Measurements from ENCODE around the gene SCAF4. TPM values are rescaled to one million over a fixed set of nuclear protein-coding genes. Genes with fewer than 3 reads are reported as not detected.
"Not testable (repeated sequence)": the region's sequence is repeated elsewhere in the genome, so short reads cannot be mapped to it uniquely, and the experiment has no call there.

Gene SCAF4
- polyA plus RNA-seq, 10 donors, result 18.5 to 29.1 (median 25.2) TPM

GRCh38 chr21:31741116-31741515 is 9.2 kb upstream of the SCAF4 start:
- DNase-seq, result no peak

DNA sequence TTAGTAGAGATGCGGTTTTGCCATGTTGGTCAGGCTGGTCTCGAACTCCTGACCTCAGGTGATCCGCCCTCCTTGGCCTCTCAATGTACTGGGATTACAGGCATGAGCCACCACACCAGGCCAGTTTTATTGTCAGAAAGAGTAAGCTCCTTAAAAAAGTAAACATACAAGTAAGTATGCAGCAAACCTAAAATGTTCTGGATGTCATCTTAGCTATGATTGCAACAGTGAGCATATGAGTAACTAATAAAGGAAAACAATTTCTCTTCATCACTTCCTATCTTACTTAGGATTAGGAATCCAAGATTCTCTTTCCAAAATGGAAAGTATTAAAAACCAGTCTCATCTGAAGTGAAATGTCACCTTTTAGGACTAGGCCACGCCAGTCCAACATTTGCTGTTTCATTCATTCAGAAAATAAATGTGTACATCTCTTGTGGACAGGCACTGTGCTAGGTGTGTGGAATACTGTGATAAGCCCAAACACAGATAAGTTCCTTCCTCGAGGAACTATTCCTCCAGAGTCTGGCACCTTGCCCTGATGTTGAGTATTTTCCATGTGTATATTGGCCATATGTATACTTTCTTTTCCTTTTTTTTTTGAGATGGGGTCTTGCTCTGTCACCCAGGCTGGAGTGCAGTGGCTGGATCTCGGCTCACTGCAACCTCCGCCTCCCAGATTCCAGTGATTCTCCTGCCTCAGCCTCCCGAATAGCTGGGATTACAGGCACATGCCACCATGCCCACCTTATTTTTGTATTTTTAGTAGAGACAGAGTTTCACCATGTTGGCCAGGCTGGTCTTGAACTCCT is 5.9 kb upstream of the SCAF4 start:
- not testable (repeated sequence) for DNase-seq

DNA sequence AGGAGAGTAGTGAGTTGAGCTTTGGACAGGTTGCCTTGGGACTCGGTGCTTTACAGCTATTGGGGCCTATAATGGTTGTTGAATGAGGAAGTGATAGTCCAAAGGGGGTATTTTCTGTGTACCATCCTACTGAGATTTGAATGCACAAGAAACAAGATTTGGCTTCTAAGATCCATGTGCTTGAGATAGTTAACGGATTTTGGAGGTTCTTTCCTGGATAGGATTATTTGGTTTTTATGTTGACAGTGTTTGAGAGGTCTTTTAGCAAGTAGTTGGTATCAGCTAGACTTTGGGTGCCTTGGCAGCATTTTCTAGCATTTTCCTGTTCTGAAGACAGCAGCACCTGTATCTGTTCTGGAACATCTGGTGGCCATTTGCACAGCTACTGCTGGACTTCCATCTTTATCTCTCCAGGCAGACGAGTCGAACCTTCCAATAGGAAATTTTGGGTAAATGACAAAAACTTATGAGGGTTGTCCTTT is 3.6 kb upstream of the SCAF4 start:
- DNase-seq, result no peak

GRCh38 chr21:31733551-31734149 is 1.7 kb upstream of the SCAF4 start:
- DNase-seq, result peak in 1 of 3 donors; percentile 6

DNA sequence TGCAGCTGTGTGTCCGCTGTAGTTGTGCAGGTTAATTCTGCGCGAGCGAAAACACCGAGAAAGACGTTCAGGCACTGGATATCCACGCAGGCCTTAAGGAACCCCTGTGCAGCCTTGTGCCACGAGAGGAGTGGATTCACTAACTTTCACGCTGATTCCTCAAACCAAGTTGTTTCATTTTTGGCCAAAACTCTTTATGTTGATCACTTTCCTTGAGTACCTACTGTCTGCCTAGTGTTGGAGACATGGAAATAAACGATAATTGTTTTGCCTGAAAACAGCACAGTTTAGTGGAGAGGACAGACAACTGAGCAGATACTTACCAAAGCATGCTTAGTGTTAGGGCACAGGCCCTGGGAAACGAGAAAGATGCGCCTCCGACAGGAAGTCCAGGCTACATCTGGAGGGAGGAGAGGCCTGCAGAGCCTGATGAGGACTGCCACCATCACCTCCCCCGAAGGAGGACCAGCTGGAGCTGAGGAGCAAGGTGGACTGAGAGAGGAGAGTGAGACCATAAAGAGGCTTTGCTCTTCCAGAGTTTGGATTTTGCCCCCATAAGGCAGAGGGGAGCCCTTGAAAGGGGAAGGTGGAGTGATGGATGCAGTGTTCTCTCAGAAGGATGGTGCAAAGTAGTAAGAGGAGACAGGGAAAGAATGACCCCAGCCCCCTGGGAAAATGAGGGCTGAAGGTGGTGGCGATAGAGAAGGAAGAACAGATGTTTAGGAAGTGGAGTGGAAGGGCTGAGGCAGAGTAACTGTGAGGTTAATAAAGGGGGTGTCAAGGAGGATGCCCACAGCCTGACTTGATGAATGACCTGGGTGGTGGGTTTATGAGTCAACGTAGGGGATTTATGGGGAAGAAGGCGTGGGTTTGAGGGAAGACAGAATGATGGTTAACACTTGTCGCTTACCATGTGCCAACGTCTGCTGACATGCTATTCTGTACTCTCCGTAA is 956 bp upstream of the SCAF4 start:
- DNase-seq, result peak in 1 of 3 donors; percentile 11

DNA sequence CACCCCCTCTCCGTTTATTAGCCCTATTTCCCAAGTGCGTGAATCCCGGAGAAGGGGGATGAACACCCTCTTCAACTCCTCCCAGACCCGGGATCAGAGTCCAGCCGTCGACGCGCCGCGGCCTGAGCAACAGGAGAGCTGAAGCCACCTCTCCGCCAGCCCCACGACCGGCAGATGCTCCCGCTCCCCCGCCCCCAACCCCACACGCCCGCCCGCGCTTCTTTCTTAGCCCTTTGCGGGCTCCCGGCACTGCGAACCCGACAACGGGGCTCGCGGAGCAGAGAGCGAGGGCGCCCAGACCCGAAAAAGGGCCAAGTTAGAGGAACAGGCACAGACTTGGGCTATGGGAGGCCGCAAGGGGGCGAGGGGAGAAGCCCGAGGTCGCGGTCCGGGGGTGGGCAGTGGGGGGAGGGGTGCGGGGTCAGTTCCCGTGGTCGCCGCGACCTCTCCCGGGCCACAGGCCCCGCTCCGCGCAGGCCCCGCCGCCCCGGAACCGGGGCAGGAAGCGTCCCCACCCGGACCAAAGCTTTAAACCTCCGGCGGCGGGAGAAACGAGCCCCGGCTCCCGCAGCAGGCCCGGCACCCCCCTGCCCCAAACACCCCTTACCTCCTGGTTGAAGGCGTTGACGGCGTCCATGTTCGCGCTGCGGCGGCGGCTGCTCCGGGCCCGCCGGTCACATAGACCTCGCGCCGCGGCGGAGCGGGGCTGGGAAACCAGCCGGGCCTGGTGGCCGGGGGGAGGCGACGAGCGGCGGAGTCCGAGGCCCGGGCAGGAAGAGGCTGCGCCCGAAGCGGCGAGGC is 662 bp downstream of the SCAF4 start:
- peak in 2 of 3 donors; percentile 49 to 70 for DNase-seq

DNA sequence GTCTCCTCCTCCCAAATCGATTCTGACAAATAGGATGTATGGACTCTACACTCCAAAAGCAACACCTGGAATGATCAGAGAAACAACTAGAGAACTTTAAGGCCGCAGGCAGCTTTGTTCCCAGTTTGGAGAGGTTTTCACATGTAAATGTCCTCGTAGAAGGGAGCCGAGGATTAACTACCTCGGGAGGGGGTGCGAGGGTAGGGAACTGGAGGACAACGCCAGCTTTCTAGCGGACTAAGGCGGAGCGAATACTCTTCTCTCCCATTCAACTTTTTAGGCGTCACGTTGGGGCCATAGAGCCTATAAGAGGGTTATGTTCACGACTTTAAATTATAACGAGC is 1.2 kb downstream of the SCAF4 start:
- no peak for DNase-seq

GRCh38 chr21:31729622-31730343 is 2.1 kb downstream of the SCAF4 start:
- no peak for DNase-seq

DNA sequence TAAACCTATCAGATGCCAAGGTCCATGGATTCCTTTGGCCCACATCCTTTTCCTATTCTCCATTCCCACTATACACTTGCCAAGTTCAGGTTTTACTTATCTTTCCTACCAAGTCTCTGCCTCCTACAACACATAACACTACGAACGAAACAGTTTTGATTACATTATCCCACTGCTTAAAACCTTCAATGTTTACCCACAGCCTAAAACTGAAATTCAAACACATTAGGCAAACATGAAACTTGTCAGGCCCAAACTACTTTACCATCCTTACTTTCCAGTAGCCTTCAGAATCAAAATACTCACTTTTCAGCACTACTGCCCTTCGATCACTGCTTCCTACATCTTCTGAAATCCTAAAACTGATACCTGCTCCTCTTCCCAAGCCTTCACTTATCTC is 3.0 kb downstream of the SCAF4 start:
- no peak for DNase-seq

GRCh38 chr21:31728191-31728590 is 3.7 kb downstream of the SCAF4 start:
- DNase-seq, result no peak

DNA sequence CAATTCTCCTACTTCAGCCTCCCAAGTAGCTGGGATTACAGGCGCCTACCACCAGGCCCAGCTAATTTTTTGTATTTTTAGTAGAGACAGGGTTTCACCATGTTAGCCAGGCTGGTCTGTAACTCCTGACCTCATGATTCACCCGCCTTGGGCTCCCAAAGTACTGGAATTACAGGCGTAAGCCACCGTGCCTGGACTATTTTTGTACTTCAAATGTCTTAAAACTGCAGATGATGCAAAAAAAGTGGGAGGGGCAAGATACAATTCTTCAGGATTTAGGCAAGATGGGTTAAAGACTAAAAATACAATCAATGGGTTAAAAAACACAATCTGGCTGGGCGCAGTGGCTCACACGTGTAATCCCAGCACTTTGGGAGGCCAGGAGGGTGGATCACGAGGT is 4.7 kb downstream of the SCAF4 start:
- DNase-seq, result no peak

GRCh38 chr21:31726407-31726806 is 5.5 kb downstream of the SCAF4 start:
- no peak for DNase-seq

GRCh38 chr21:31725202-31725839 is 6.6 kb downstream of the SCAF4 start:
- no peak for DNase-seq

- DNase-seq, result no peak
Measured at GRCh38 chr21:31724552-31724951, 7.4 kb downstream of the SCAF4 start.

DNA sequence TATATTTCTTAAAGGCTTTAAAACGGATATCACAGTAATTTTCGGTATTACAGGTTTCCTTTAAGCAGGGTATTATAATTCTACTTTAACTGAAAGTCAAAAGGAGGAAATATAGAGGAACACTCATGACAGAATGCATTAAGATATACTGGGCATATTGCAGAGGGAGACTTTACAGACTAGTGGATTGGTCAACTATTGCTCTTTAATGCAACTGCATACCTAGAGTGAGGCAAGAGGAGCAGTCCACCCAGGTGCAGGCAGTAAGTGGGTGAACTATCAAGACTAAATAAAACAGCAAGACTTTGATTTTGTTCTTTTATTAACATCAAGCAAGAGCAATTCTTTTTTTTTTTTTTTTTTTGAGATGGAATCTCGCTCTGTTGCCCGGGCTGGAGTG is 10.5 kb downstream of the SCAF4 start:
- no peak for DNase-seq

DNA sequence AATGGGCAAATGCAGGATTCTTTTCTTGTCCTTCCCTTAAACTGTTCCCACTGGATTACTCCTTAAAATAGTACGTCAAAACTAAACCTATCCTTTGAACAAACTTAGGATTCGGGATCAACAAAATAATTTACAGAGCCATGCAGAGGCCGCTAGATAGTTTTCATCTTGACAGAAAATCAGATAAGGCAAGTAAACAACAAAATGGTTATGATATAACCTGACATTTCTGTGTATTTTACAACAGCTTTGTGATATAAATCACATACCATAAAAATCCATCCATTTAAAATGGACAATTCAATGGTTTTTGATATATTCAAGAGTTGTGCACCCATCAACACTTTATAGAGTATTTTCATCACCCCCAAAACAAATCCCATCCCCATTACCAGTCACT is 11.2 kb downstream of the SCAF4 start:
- no peak for DNase-seq

- no peak for DNase-seq
Measured at GRCh38 chr21:31720330-31720729, 11.6 kb downstream of the SCAF4 start.

DNA sequence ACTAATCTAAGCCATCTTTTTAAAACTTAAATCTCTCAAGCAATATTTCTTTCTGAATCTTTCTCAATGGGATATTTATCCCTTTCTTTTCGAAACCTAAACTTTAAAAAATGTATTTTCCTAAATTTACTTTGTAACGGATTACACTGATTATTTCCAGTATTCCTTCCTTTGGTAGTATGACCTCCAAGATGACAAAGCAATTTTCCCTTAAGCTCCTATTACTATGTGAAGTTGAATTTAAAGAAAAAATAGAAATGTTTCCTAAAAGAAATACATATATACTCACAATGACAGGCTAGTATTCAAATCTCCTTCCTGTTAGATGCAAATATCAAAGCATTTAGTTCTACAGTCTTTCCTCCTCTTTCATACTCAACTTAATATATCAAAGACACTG is 15.8 kb downstream of the SCAF4 start:
- DNase-seq, result no peak

DNA sequence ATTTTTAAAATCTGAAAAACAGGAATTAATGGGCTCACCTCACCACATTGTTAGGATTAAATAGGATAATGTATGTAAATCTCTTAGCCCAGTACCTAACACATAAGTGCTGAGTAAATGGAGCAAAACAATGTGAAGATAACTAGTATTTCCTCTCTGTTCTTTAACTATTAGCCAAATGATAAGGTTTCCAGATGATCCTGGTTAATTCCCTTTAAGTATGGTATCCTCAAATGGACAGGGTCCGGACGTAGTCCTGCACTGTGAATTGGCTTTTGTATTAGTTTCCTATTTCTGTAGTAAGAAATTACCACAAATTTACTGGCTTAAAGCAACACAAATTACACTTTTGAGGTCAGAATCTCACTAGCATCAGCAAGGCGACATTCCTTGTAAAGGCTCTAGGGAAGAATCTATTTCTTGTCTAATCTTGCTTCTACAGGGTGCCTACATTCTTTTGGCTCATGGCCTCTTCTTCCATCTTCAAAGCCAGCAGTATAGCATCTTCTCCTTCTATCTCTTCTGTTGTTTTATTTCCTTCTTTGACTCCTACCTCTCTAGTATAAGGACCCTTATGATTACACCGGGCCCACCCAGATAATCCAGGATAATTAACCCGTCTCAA is 17.1 kb downstream of the SCAF4 start:
- DNase-seq, result no peak
